HFFc6 (cell line): ENCODE measurements around the gene PITHD1. TPM values are rescaled to one million over a fixed set of nuclear protein-coding genes. Genes with fewer than 3 reads are reported as not detected.

Experiments
- DNase-seq: peaks from one replicate; pipeline ENCODE4 v3.0.0-alpha.2; 2018
- H3K27ac Mint-ChIP-seq: 2 replicates; pipeline ENCODE4 v1.8.0; 2020; ENCODE audit warnings: mild to moderate bottlenecking, mixed read lengths
- H3K27me3 Mint-ChIP-seq: 2 replicates; pipeline ENCODE4 v1.8.0; 2021; ENCODE audit warnings: mild to moderate bottlenecking, moderate library complexity, mixed read lengths; ENCODE audit not compliant: insufficient read depth
- H3K36me3 Mint-ChIP-seq: 2 replicates; pipeline ENCODE4 v1.8.0; 2021; ENCODE audit warnings: low read depth, mixed read lengths
- H3K4me1 Mint-ChIP-seq: 2 replicates; pipeline ENCODE4 v1.8.0; 2020; ENCODE audit warnings: low read depth, mixed read lengths
- H3K4me3 Mint-ChIP-seq: 2 replicates; pipeline ENCODE4 v1.8.0; 2020; ENCODE audit warnings: mild to moderate bottlenecking, moderate library complexity, mixed read lengths
- H3K9me3 Mint-ChIP-seq: 2 replicates; pipeline ENCODE4 v1.8.0; 2020; ENCODE audit warnings: mild to moderate bottlenecking, mixed read lengths
- CTCF ChIP-seq: fragments of 200-600 bp; sonication (generic); IDR thresholded peaks from 2 replicates; pipeline ENCODE4 v1.5.0; 2021; ENCODE audit warnings: antibody characterized with exemption, mild to moderate bottlenecking
- total RNA-seq, 6 experiments: library from RNA; stranded (reverse); fragmentation: NEBNext Ultra II Directional; extraction: Animal tissue kit (Norgen Biotek cat#: 25700); gene quantifications; 2 replicates in 1 of 6; 3 replicates in 5 of 6; pipeline ENCODE4 v1.2.3, GENCODE V29; 2021

Gene PITHD1
- total RNA-seq, 6 experiments from 2014 or later, result 41.8 to 45.7 (median 44.8) TPM

DNA sequence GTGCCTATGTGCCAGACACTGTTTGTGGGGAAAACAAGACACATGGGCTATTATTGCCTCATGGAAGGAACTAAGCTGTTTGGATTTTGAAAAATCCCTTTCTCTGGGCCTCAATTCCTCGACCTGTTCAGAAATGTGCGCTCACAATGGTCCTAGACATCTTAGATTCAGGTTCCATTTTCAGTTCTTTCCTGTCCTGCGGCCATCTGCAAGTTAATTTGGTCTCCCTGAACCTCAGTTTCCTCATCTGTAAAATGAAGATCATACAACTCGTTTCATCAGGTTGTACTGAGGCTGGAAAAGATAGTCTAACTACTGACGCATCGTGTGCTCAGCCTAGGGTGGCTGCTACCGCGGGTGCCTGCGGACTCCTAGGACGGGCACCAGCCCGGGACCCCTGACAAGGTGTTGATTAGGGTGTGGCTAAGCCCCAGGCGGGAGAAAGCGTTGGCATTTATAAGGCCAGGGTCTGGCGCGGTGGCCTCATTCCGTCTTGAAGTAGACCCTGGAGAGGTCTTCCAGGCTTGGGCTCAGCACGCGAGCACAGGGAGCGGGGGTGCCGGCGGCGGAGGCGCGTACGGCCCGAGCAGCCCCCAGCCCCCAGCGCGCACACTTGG lies 35.4 kb upstream of the PITHD1 start:
- Mint-ChIP-seq H3K27ac (peak overlapping the region; percentile 81), H3K9me3 (no peaks in the 10 kb centered on the region), H3K4me3 (peak overlapping the region; percentile 91), H3K27me3 (peaks cover 6% of the 10 kb centered on the region), H3K4me1 (peaks cover 44% of the 10 kb centered on the region), H3K36me3 (no peaks in the 10 kb centered on the region; the same call in none of the 2 replicates)
- TF ChIP-seq CTCF, result no peak
- no peak for DNase-seq

GRCh38 chr1:23743287-23744152 lies 34.7 kb upstream of the PITHD1 start, which contains the start of gene ELOA:
Gene ELOA, plus strand, starts transcription at chr1:23743471. Its CDS starts 33 bp downstream, at chr1:23743504.
- no peak for TF ChIP-seq CTCF
- Mint-ChIP-seq H3K27ac (peak within 1 kb of the TSS; percentile 88), H3K27me3 (peaks cover 6% of the 10 kb centered on the region), H3K4me1 (peaks cover 52% of the 10 kb centered on the region), H3K9me3 (no peaks in the 10 kb centered on the region), H3K36me3 (no peaks in the 10 kb centered on the region; the same call in none of the 2 replicates), H3K4me3 (peak within 1 kb of the TSS; percentile 97)
- DNase-seq, result peak; percentile 24

- no peaks in the 10 kb centered on the region for H3K9me3 Mint-ChIP-seq
- peak; percentile 42 for DNase-seq
These were observed 32.7 kb upstream of the PITHD1 start for GRCh38 chr1:23745515-23745914.

GRCh38 chr1:23748016-23748415 lies 30.2 kb upstream of the PITHD1 start:
- peaks cover 12% of the 10 kb centered on the region for H3K36me3 Mint-ChIP-seq
- H3K9me3 Mint-ChIP-seq, result no peaks in the 10 kb centered on the region
- TF ChIP-seq CTCF, result no peak
- peak overlapping the region; percentile 39; the same call in 1 of the 2 replicates for H3K4me3 Mint-ChIP-seq
- no peak for DNase-seq
- peaks cover 45% of the 10 kb centered on the region for H3K4me1 Mint-ChIP-seq
- 0 out of 2 replicates have a peak overlapping the region, but pooled peaks have one; percentile 24 for H3K27ac Mint-ChIP-seq
- H3K27me3 Mint-ChIP-seq, result peaks cover 6% of the 10 kb centered on the region

More at GRCh38 chr1:23745515-23745914, 32.7 kb upstream of the PITHD1 start:
- H3K27ac Mint-ChIP-seq, result peak overlapping the region; percentile 88
- H3K36me3 Mint-ChIP-seq, result peaks cover 1% of the 10 kb centered on the region
- H3K27me3 Mint-ChIP-seq, result peaks cover 6% of the 10 kb centered on the region
- H3K4me1 Mint-ChIP-seq, result peaks cover 57% of the 10 kb centered on the region
- TF ChIP-seq CTCF, result peak; percentile 72
- H3K4me3 Mint-ChIP-seq, result peak overlapping the region; percentile 97

DNA sequence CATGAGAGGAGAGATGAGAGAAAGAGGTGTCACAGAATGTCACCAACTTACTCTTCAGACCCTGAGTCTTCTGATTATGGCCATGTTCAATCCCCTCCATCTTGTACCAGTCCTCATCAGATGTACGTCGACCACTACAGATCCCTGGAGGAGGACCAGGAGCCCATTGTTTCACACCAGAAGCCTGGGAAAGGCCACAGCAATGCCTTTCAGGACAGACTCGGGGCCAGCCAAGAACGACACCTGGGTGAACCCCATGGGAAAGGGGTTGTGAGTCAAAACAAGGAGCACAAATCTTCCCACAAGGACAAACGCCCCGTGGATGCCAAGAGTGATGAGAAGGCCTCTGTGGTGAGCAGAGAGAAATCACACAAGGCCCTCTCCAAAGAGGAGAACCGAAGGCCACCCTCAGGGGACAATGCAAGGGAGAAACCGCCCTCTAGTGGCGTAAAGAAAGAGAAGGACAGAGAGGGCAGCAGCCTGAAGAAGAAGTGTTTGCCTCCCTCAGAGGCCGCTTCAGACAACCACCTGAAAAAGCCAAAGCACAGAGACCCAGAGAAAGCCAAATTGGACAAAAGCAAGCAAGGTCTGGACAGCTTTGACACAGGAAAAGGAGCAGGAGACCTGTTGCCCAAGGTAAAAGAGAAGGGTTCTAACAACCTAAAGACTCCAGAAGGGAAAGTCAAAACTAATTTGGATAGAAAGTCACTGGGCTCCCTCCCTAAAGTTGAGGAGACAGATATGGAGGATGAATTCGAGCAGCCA lies 27.0 kb upstream of the PITHD1 start:
- Mint-ChIP-seq H3K4me1 (peaks cover 44% of the 10 kb centered on the region), H3K27me3 (peaks cover 2% of the 10 kb centered on the region; the same call in 1 of the 2 replicates), H3K9me3 (no peaks in the 10 kb centered on the region), H3K27ac (peak overlapping the region; percentile 37), H3K36me3 (peaks cover 29% of the 10 kb centered on the region), H3K4me3 (no peak overlapping the region; the same call in 1 of the 2 replicates)
- TF ChIP-seq CTCF, result peak; percentile 83
- DNase-seq, result peak; percentile 39
